Stimulated activated CD4-positive, alpha-beta T cell treated with anti-CD3 and anti-CD28 coated beads, Interleukin-2, amount 100 ng/mL, for 24 hours (primary cell): Measurements from ENCODE around the gene RPL36.
A peak's percentile ranks its signal among the peaks of the same experiment; 100 is the strongest.
"Not testable (repeated sequence)": the region's sequence is repeated elsewhere in the genome, so short reads cannot be mapped to it uniquely, and the experiment has no call there.

ENCODE experiments used
- DNase-seq, 2 donors: peaks; one replicate each; pipeline ENCODE4 v3.0.0-alpha.2; 2020

The RPL36 gene

GRCh38 chr19:5691822-5692722 lies 2.0 kb downstream of the RPL36 start:
- DNase-seq, result peak; percentile 48 to 54

GRCh38 chr19:5692723-5693194 lies 2.7 kb downstream of the RPL36 start:
- peak in 1 of 2 donors; percentile 34 for DNase-seq

- DNase-seq, result peak; percentile 43 to 48
Measured at GRCh38 chr19:5693195-5694166, 3.4 kb downstream of the RPL36 start.

GRCh38 chr19:5694167-5694955 lies 4.3 kb downstream of the RPL36 start:
- DNase-seq, result no peak

- DNase-seq, result no peak
Measured at GRCh38 chr19:5694956-5695648, 5.0 kb downstream of the RPL36 start.

GRCh38 chr19:5695649-5696195 lies 5.6 kb downstream of the RPL36 start:
- no peak for DNase-seq

GRCh38 chr19:5696196-5697021 lies 6.3 kb downstream of the RPL36 start:
- no peak for DNase-seq

GRCh38 chr19:5697022-5697889 lies 7.2 kb downstream of the RPL36 start:
- no peak for DNase-seq

GRCh38 chr19:5697890-5698634 lies 8.0 kb downstream of the RPL36 start:
- no peak for DNase-seq

- DNase-seq, result no peak
Measured at GRCh38 chr19:5698635-5699422, 8.7 kb downstream of the RPL36 start.

- no peak for DNase-seq
Measured at GRCh38 chr19:5700455-5701092, 10.5 kb downstream of the RPL36 start.

- not testable (repeated sequence) for DNase-seq
Measured at GRCh38 chr19:5702053-5702410, 11.9 kb downstream of the RPL36 start.

- DNase-seq, result no peak
Measured at GRCh38 chr19:5703819-5704818, 14.0 kb downstream of the RPL36 start.

- DNase-seq, result no peak
Measured at GRCh38 chr19:5705552-5705951, 15.5 kb downstream of the RPL36 start.

GRCh38 chr19:5706876-5707573 lies 16.9 kb downstream of the RPL36 start:
- no peak for DNase-seq
